CD14-positive monocyte (primary cell): ENCODE measurements around the gene RNF187. TPM values are rescaled to one million over a fixed set of nuclear protein-coding genes. Genes with fewer than 3 reads are reported as not detected.

ENCODE experiments used
- DNase-seq, 3 donors: peaks; one replicate each; pipeline ENCODE4 v3.0.0-alpha.2; 2011 to 2022
- H2AFZ ChIP-seq: 2 replicates; pipeline ENCODE4 v1.6.0; 2012; ENCODE audit warnings: mild to moderate bottlenecking, low read depth, low read length, inconsistent platforms; ENCODE audit not compliant: insufficient read depth, poor library complexity, severe bottlenecking
- H3K27ac ChIP-seq, 2 donors: 1 replicate in 1 of 2; 2 replicates in 1 of 2; pipeline ENCODE4 v1.5.1; 2012 to 2013; ENCODE audit warnings: low read length in 2 of 2, control low read depth in 1 of 2, inconsistent platforms in 1 of 2, low read depth in 1 of 2, mild to moderate bottlenecking in 1 of 2
- H3K27me3 ChIP-seq, 2 donors: one replicate each; pipeline versions ENCODE4 v1.6.0 to v1.6.1; 2011 to 2013; ENCODE audit warnings: low read length in 2 of 2; ENCODE audit not compliant: control insufficient read depth in 2 of 2, insufficient read depth in 2 of 2
- H3K36me3 ChIP-seq, 2 donors: replicated peaks in 1 of 2; 1 replicate in 1 of 2; 2 replicates in 1 of 2; pipeline versions ENCODE4 v1.5.1 to v1.6.1; 2012 to 2013; ENCODE audit warnings: low read length in 2 of 2, control low read depth in 1 of 2, inconsistent platforms in 1 of 2, mild to moderate bottlenecking in 1 of 2; ENCODE audit not compliant: insufficient read depth in 2 of 2, control insufficient read depth in 1 of 2
- H3K4me1 ChIP-seq, 2 donors: 1 replicate in 1 of 2; 2 replicates in 1 of 2; pipeline versions ENCODE4 v1.5.1 to v1.6.1; 2012 to 2013; ENCODE audit warnings: low read length in 2 of 2, control low read depth in 1 of 2, inconsistent platforms in 1 of 2, mild to moderate bottlenecking in 1 of 2, moderate library complexity in 1 of 2; ENCODE audit not compliant: insufficient read depth in 2 of 2, control insufficient read depth in 1 of 2
- H3K4me2 ChIP-seq: replicated peaks from 2 replicates; pipeline ENCODE3; 2012; ENCODE audit warnings: low read length, moderate library complexity, mild to moderate bottlenecking; ENCODE audit not compliant: poor library complexity, severe bottlenecking; ENCODE audit errors: extremely low read depth
- H3K4me3 ChIP-seq, 3 experiments: fragments of 200-600 bp in 1 of 3; sonication (generic) in 1 of 3; replicated peaks in 1 of 3; 1 replicate in 2 of 3; 2 replicates in 1 of 3; pipeline ENCODE4 v1.5.1; 2011 to 2013; ENCODE audit warnings: low read length in 3 of 3, mild to moderate bottlenecking in 3 of 3, control low read depth in 2 of 3, low read depth in 2 of 3, inconsistent platforms in 1 of 3, moderate library complexity in 1 of 3
- H3K79me2 ChIP-seq: 2 replicates; pipeline ENCODE4 v1.6.0; 2012; ENCODE audit warnings: mild to moderate bottlenecking, control low read depth, inconsistent platforms, low read length, moderate library complexity; ENCODE audit not compliant: insufficient read depth
- H3K9ac ChIP-seq: 2 replicates; pipeline ENCODE4 v1.6.0; 2017; ENCODE audit warnings: low read length, mild to moderate bottlenecking; ENCODE audit not compliant: insufficient read depth, poor library complexity, severe bottlenecking
- H3K9me3 ChIP-seq, 2 donors: replicated peaks in 1 of 2; 1 replicate in 1 of 2; 2 replicates in 1 of 2; pipeline versions ENCODE4 v1.5.1 to v1.6.1; 2012 to 2013; ENCODE audit warnings: low read length in 2 of 2, control low read depth in 1 of 2; ENCODE audit not compliant: control insufficient read depth in 1 of 2, insufficient read depth in 1 of 2
- H4K20me1 ChIP-seq: 2 replicates; pipeline ENCODE4 v1.6.0; 2012; ENCODE audit warnings: mild to moderate bottlenecking, low read length, control low read depth, moderate library complexity; ENCODE audit not compliant: insufficient read depth
- H3K27ac Mint-ChIP-seq, 7 donors: one replicate each; pipeline ENCODE4 v1.8.0; 2020; ENCODE audit warnings: mild to moderate bottlenecking in 7 of 7, mixed read lengths in 7 of 7, moderate library complexity in 6 of 7, inconsistent platforms in 2 of 7
- H3K27me3 Mint-ChIP-seq, 3 donors: one replicate each; pipeline ENCODE4 v1.8.0; 2021 to 2022; ENCODE audit warnings: low read depth in 3 of 3, mild to moderate bottlenecking in 3 of 3, mixed read lengths in 3 of 3, moderate library complexity in 3 of 3, inconsistent platforms in 1 of 3
- H3K36me3 Mint-ChIP-seq, 2 donors: one replicate each; pipeline ENCODE4 v1.8.0; 2020; ENCODE audit warnings: mixed read lengths in 2 of 2, inconsistent platforms in 1 of 2, mild to moderate bottlenecking in 1 of 2
- H3K4me1 Mint-ChIP-seq: one replicate; pipeline ENCODE4 v1.8.0; 2020; ENCODE audit warnings: mild to moderate bottlenecking, mixed read lengths
- H3K4me3 Mint-ChIP-seq, 2 donors: one replicate each; pipeline ENCODE4 v1.8.0; 2020; ENCODE audit warnings: mild to moderate bottlenecking in 2 of 2, mixed read lengths in 2 of 2, moderate library complexity in 1 of 2
- H3K9me3 Mint-ChIP-seq, 7 donors: one replicate each; pipeline ENCODE4 v1.8.0; 2020 to 2022; ENCODE audit warnings: mixed read lengths in 7 of 7, mild to moderate bottlenecking in 6 of 7, moderate library complexity in 6 of 7, inconsistent platforms in 2 of 7
- CTCF ChIP-seq: fragments of 200-600 bp; IDR thresholded peaks from one replicate; pipeline ENCODE4 v1.8.0; 2022; ENCODE audit warnings: antibody characterized with exemption, mild to moderate bottlenecking
- WGBS: methylation state at CpG from one replicate; pipeline ENCODE4 v1.1.5; 2013; ENCODE audit warnings: missing lambda C conversion rate; ENCODE audit not compliant: insufficient coverage; 5-methylcytosine and 5-hydroxymethylcytosine counted together
- intact Hi-C, 2 donors: fragments of 100-400 bp; cut with micrococcal nuclease; formaldehyde crosslinking; loops; one replicate each; pipeline versions ENCODE4 v1.15.0 to v1.15.1; 2023
- polyA plus RNA-seq, 3 donors: library from polyadenylated mRNA; depleted of rRNA in 1 of 3; unstranded in 2 of 3; stranded (reverse) in 1 of 3; fragments of 300-500 nt in 2 of 3; fragments of >200 nt in 1 of 3; fragmentation: Illumina TruSeq in 2 of 3; gene quantifications; 1 replicate in 2 of 3; 2 replicates in 1 of 3; pipeline ENCODE4 v1.2.3, GENCODE V29; 2012 to 2021

The RNF187 gene
- polyA plus RNA-seq, 3 donors = 5.9 to 27.6 (median 24.6) TPM

GRCh38 chr1:228493141-228494043, 6.2 kb downstream of the RNF187 start:
- Histone ChIP-seq H3K4me2 (no peak overlapping the region), H3K9me3 (no peaks in the 10 kb centered on the region), H3K27me3 (no peaks in the 10 kb centered on the region), H3K79me2 (peaks cover 12% of the 10 kb centered on the region), H3K4me3 (no peak overlapping the region), H4K20me1 (peaks cover 27% of the 10 kb centered on the region), H3K9ac (no peak overlapping the region), H2AFZ (no peak overlapping the region), H3K36me3 (peaks cover 55 to 80% of the 10 kb centered on the region in 2 donors), H3K4me1 (peaks cover 4 to 11% of the 10 kb centered on the region in 2 donors), H3K27ac (no peak overlapping the region)
- no peak for DNase-seq
- Mint-ChIP-seq H3K9me3 (peaks cover 0 to 1% (median 0%) of the 10 kb centered on the region in 7 donors), H3K27ac (peak overlapping the region in 1 of 7 donors; percentile 86), H3K27me3 (peaks cover 0 to 3% (median 0%) of the 10 kb centered on the region in 3 donors), H3K4me3 (no peak overlapping the region), H3K4me1 (peaks cover 17% of the 10 kb centered on the region), H3K36me3 (peaks cover 56 to 87% of the 10 kb centered on the region in 2 donors)
- 97% methylated on average over 23 of the region's 28 CpGs for WGBS
- TF ChIP-seq CTCF = no peak
- intact Hi-C loops = no loop called here

- Histone ChIP-seq H3K4me2 (no peak overlapping the region), H4K20me1 (peaks cover 21% of the 10 kb centered on the region), H3K79me2 (peaks cover 6% of the 10 kb centered on the region), H3K4me1 (peaks cover 0 to 5% of the 10 kb centered on the region in 2 donors), H3K36me3 (peaks cover 55 to 80% of the 10 kb centered on the region in 2 donors), H3K27me3 (no peaks in the 10 kb centered on the region), H3K9me3 (no peaks in the 10 kb centered on the region), H2AFZ (no peak overlapping the region), H3K9ac (no peak overlapping the region), H3K4me3 (no peak overlapping the region), H3K27ac (no peak overlapping the region)
- peaks cover 0 to 1% (median 0%) of the 10 kb centered on the region in 7 donors for H3K9me3 Mint-ChIP-seq
- peaks cover 11% of the 10 kb centered on the region for H3K4me1 Mint-ChIP-seq
- 96% methylated on average over 9 of the region's 9 CpGs for WGBS
- intact Hi-C loops = no loop called here
- DNase-seq = no peak
- H3K36me3 Mint-ChIP-seq = peaks cover 56 to 83% of the 10 kb centered on the region in 2 donors
- no peak for TF ChIP-seq CTCF
- no peak overlapping the region for H3K27ac Mint-ChIP-seq
- H3K4me3 Mint-ChIP-seq = no peak overlapping the region
- H3K27me3 Mint-ChIP-seq = no peaks in the 10 kb centered on the region
These were observed 6.8 kb downstream of the RNF187 start for GRCh38 chr1:228494044-228494353.
